SH-SY5Y (cell line): Measurements from ENCODE around the gene MED14.

Source experiments
- GATA2 ChIP-seq: IDR thresholded peaks from 2 replicates; pipeline ENCODE4 v1.6.1; 2011; ENCODE audit warnings: mild to moderate bottlenecking, low read depth, low read length
- GATA3 ChIP-seq: IDR thresholded peaks from 2 replicates; pipeline ENCODE4 v1.6.1; 2011; ENCODE audit warnings: low read depth, mild to moderate bottlenecking, low read length, moderate library complexity

- TF ChIP-seq GATA2 (no peak), GATA3 (no peak)
These were observed 128.0 kb downstream of the MED14 start for GRCh38 chrX:40607381-40607780.
